Adrenal gland (tissue), 12 donors: ENCODE data around the gene DARS1. TPM values are rescaled to one million over a fixed set of nuclear protein-coding genes. Genes with fewer than 3 reads are reported as not detected.
A peak's percentile ranks its signal among the peaks of the same experiment; 100 is the strongest.

Experiments
- DNase-seq, 7 donors: peaks; one replicate each; pipeline ENCODE4 v3.0.0-alpha.2; 2019 to 2020
- H3K27ac ChIP-seq, 5 donors: fragments of 200-600 bp; sonication (generic) in 4 of 5; 1 replicate in 3 of 5; 2 replicates in 2 of 5; pipeline versions ENCODE4 v1.5.1 to v1.8.0; 2016 to 2020; ENCODE audit warnings: mild to moderate bottlenecking in 1 of 5
- H3K27me3 ChIP-seq: fragments of 200-600 bp; 2 replicates; pipeline ENCODE4 v1.8.0; 2021
- H3K36me3 ChIP-seq, 2 donors: fragments of 200-600 bp; replicated peaks in 1 of 2; 1 replicate in 1 of 2; 2 replicates in 1 of 2; pipeline versions ENCODE4 v1.5.1 to v1.8.0; 2018 to 2022
- H3K4me1 ChIP-seq, 2 donors: fragments of 200-600 bp; replicated peaks in 1 of 2; 1 replicate in 1 of 2; 2 replicates in 1 of 2; pipeline versions ENCODE4 v1.5.1 to v1.8.0; 2018 to 2021
- H3K4me3 ChIP-seq, 4 donors: fragments of 200-600 bp; sonication (generic) in 3 of 4; one replicate each; pipeline ENCODE4 v1.5.1; 2016 to 2018
- H3K9me3 ChIP-seq, 3 donors: fragments of 200-600 bp; sonication (generic) in 1 of 3; replicated peaks in 1 of 3; 1 replicate in 2 of 3; 2 replicates in 1 of 3; pipeline versions ENCODE4 v1.5.1 to v1.8.0; 2016 to 2021
- POLR2A ChIP-seq, 2 donors: fragments of 450-650 bp; IDR thresholded peaks; one replicate each; pipeline ENCODE4 v1.6.1; 2017; ENCODE audit warnings: antibody characterized with exemption in 2 of 2, mild to moderate bottlenecking in 2 of 2, moderate library complexity in 1 of 2
- WGBS, 4 donors: extraction: QIAGEN DNeasy Blood & Tissue Kit in 2 of 4; methylation state at CpG; one replicate each; pipeline versions ENCODE4 v1.1.5 to v1.1.7; 2013 to 2017; 5-methylcytosine and 5-hydroxymethylcytosine counted together
- intact Hi-C, 2 donors: fragments of 100-400 bp; cut with DNase I; formaldehyde crosslinking; loops; one replicate each; pipeline versions ENCODE4 v1.14.1 to v1.15.0; 2022 to 2023
- polyA plus RNA-seq, 3 donors: library from polyadenylated mRNA; stranded (reverse); fragments of 200-250 nt in 2 of 3; fragments of 350-450 nt in 1 of 3; fragmentation: Illumina TruSeq in 1 of 3; extraction: RNeasy Lipid Tissue Mini Kit (QIAGEN cat#74804) in 1 of 3; gene quantifications; one replicate each; pipeline ENCODE4 v1.2.3, GENCODE V29; 2013 to 2014
- total RNA-seq, 9 donors: library from RNA; depleted of rRNA in 4 of 9; stranded (reverse); fragments of >200 nt in 4 of 9; fragments of 120-200 nt in 1 of 9; fragmentation: NEBNext Ultra II Directional in 1 of 9; extraction: Animal tissue kit (Norgen Biotek cat#: 25700) in 1 of 9; gene quantifications; one replicate each; pipeline versions ENCODE4 v1.1.0 to v1.2.4, GENCODE V29; 2013 to 2023
- TF ChIP-seq, protein P1 (sequence below), 6 experiments: fragments of 450-650 bp in 4 of 6; fragments of 200-600 bp in 2 of 6; sonication (generic) in 1 of 6; IDR thresholded peaks; 1 replicate in 5 of 6; 2 replicates in 1 of 6; pipeline versions ENCODE4 v1.5.1 to v1.8.0; 2016 to 2021; ENCODE audit warnings: antibody characterized with exemption in 6 of 6, mild to moderate bottlenecking in 2 of 6, moderate library complexity in 1 of 6
- donor health status: healthy with polysubstance abuse.
- donor health status: Bipolar disorder and iron deficiency.
- donor health status: DM: yes; HTN: yes; CAD: no.
- donor health status: DM: no; HTN: no; CAD: no.
- donor health status: DM: no; HTN: no; CAD: no.
- donor health status: DM: yes; HTN: yes; CAD: no.

The DARS1 gene
- total and polyA plus RNA-seq, 12 donors: 50.6 to 159 (median 82.9) TPM

DNA sequence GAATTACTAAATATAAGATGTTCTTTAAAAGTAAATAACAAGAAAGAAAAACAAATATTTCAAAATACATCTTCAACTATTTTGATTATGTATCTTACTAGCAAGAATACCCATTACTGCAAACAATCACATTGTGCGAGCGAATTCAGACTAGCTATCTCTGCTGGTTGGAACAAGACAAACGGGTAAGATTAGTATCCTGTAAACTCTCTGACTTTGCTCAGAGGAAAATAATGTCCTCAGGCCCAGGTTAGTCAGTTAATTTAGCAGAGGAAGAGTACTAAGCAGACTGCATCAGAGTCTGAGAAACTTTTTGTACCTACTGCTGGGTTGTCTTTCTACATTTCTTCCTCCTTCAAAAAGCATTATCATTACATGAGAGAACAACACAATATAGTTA is 58.8 kb downstream of the DARS1 start:
- H3K36me3 ChIP-seq: peaks cover 0 to 8% of the 10 kb centered on the region in 2 donors
- no peaks in the 10 kb centered on the region for H3K9me3 ChIP-seq
- no peaks in the 10 kb centered on the region for H3K4me1 ChIP-seq
- DNase-seq: no peak
- H3K27ac ChIP-seq: no peak overlapping the region
- TF ChIP-seq, protein P1, sequence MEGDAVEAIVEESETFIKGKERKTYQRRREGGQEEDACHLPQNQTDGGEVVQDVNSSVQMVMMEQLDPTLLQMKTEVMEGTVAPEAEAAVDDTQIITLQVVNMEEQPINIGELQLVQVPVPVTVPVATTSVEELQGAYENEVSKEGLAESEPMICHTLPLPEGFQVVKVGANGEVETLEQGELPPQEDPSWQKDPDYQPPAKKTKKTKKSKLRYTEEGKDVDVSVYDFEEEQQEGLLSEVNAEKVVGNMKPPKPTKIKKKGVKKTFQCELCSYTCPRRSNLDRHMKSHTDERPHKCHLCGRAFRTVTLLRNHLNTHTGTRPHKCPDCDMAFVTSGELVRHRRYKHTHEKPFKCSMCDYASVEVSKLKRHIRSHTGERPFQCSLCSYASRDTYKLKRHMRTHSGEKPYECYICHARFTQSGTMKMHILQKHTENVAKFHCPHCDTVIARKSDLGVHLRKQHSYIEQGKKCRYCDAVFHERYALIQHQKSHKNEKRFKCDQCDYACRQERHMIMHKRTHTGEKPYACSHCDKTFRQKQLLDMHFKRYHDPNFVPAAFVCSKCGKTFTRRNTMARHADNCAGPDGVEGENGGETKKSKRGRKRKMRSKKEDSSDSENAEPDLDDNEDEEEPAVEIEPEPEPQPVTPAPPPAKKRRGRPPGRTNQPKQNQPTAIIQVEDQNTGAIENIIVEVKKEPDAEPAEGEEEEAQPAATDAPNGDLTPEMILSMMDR (IDR thresholded peaks at IDR 0.05): no peak
- no peak for TF ChIP-seq POLR2A (IDR thresholded peaks at IDR 0.05)
- 89 to 96% (median 94%) methylated on average over 3 of the region's 3 CpGs for WGBS, 4 donors
- H3K27me3 ChIP-seq: no peaks in the 10 kb centered on the region
- H3K4me3 ChIP-seq: no peak overlapping the region
- intact Hi-C loops: no loop called here

DNA sequence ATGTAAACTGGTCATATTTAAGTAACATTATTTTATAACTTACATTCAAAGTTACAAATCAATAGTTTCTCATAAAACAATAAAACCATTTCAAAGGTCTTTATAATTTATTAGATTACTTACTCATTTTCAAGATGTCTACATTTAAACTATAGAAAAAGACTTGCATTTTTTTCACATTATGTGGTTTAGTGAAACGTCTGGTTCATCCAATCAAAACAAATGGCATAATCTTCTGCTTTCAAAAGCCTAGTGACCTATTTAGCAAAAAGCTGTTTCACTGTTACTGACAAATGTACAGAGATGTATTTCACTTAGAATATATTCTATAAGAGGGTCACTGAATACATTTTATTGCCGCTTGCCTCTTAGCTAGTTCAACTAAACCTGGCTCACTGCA is 59.9 kb downstream of the DARS1 start:
- no peak for TF ChIP-seq POLR2A (IDR thresholded peaks at IDR 0.05)
- TF ChIP-seq, protein P1 (IDR thresholded peaks at IDR 0.05): no peak
- H3K27me3 ChIP-seq: no peaks in the 10 kb centered on the region
- H3K27ac ChIP-seq: no peak overlapping the region
- H3K9me3 ChIP-seq: no peaks in the 10 kb centered on the region
- H3K4me3 ChIP-seq: no peak overlapping the region
- H3K4me1 ChIP-seq: no peaks in the 10 kb centered on the region
- DNase-seq: no peak
- 62 to 78% (median 72%) methylated on average over 2 of the region's 2 CpGs for WGBS, 4 donors
- peaks cover 0 to 8% of the 10 kb centered on the region in 2 donors for H3K36me3 ChIP-seq
- intact Hi-C loops: no loop called here

DNA sequence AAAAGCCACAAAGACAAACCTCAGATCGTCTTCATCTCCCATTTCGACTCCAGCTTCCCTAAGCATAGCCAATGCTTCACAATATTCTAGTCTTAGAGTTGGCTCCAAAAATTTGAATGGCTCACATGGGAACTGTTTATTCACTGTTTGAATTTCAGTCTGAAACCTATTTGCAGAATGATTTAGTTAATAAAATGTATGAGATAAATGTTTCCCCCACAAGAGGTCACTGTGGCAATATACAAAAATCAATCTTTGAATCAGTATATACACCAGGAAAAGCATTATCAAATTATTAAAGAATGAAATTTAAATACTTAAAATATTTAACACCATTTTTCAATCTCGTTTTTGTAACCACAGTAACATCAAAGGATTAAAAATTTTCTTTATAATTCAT is 69.2 kb downstream of the DARS1 start:
- no peaks in the 10 kb centered on the region for H3K9me3 ChIP-seq
- H3K36me3 ChIP-seq: peaks cover 0 to 10% of the 10 kb centered on the region in 2 donors
- no peaks in the 10 kb centered on the region for H3K27me3 ChIP-seq
- intact Hi-C loops: loop anchor here (5.0 to 10.0 kb wide), 3 partner anchors 199 to 466 kb away; partner anchors contain the start of gene CXCR4 (in 1 of the 2)
- WGBS, 4 donors: 43 to 47% (median 46%) methylated on average over 3 of the region's 3 CpGs
- DNase-seq: no peak
- H3K4me3 ChIP-seq: no peak overlapping the region
- H3K4me1 ChIP-seq: no peaks in the 10 kb centered on the region
- TF ChIP-seq, protein P1 (IDR thresholded peaks at IDR 0.05): peak; percentile 40 to 64 (median 52)
- TF ChIP-seq POLR2A (IDR thresholded peaks at IDR 0.05): no peak
- no peak overlapping the region for H3K27ac ChIP-seq

DNA sequence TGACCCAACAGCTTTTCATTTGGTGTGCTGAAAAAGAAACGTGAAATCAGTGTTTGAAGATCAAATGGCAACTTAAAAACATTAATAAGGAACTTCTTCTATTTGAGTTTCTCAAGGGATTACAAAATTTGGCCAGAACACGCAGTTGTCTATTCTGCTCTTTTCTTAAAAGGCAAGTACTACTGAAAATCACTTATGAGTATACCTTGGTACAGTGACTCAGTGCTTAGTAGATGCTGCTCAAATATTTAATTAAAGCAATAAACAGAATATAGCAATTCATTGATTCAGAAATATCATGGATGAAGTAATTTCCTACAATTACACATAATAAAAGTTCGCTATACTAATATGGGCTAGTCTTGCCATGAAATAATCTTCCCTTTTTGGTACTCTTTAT is 70.9 kb downstream of the DARS1 start:
- no peak overlapping the region for H3K4me3 ChIP-seq
- H3K27me3 ChIP-seq: no peaks in the 10 kb centered on the region
- DNase-seq: no peak
- no peak overlapping the region for H3K27ac ChIP-seq
- H3K36me3 ChIP-seq: peaks cover 0 to 7% of the 10 kb centered on the region in 2 donors
- WGBS, 4 donors: 63 to 76% (median 73%) methylated on average over 3 of the region's 3 CpGs
- intact Hi-C loops: loop anchor here in 1 of 2 donors (10.0 kb wide), 1 partner anchor 200 kb away; the partner anchor contains the start of gene CXCR4
- no peaks in the 10 kb centered on the region for H3K4me1 ChIP-seq
- H3K9me3 ChIP-seq: no peaks in the 10 kb centered on the region
- TF ChIP-seq, protein P1 (IDR thresholded peaks at IDR 0.05): no peak
- no peak for TF ChIP-seq POLR2A (IDR thresholded peaks at IDR 0.05)
